ENCODE measurements around the gene C3orf18.

The C3orf18 gene

GRCh38 chr3:50563867-50564266 lies 3.7 kb downstream of the C3orf18 start:
- no peaks in the 10 kb centered on the region for H3K4me1 ChIP-seq (ENCODE audit: insufficient read depth, low read length)
- WGBS, result 89% methylated on average over 2 of the region's 2 CpGs
- H3K27ac ChIP-seq (ENCODE audit: low read depth, low read length), result no peak overlapping the region
- no peaks in the 10 kb centered on the region for H3K9me3 ChIP-seq (ENCODE audit: insufficient read depth, low read depth, low read length)
- H3K9ac ChIP-seq (ENCODE audit: low read depth, low read length), result no peak overlapping the region
- H3K4me3 ChIP-seq (ENCODE audit: low read length), result no peak overlapping the region
- no peaks in the 10 kb centered on the region for H3K36me3 ChIP-seq (ENCODE audit: insufficient read depth, low read length)
- H3K27me3 ChIP-seq (ENCODE audit: insufficient read depth, low read length), result peaks cover 14% of the 10 kb centered on the region

GRCh38 chr3:50562861-50563260 lies 4.7 kb downstream of the C3orf18 start:
- Histone ChIP-seq H3K36me3 (ENCODE audit: insufficient read depth, low read length) (no peaks in the 10 kb centered on the region), H3K4me1 (ENCODE audit: insufficient read depth, low read length) (no peaks in the 10 kb centered on the region), H3K27me3 (ENCODE audit: insufficient read depth, low read length) (peaks cover 14% of the 10 kb centered on the region), H3K27ac (ENCODE audit: low read depth, low read length) (no peak overlapping the region), H3K9ac (ENCODE audit: low read depth, low read length) (no peak overlapping the region), H3K9me3 (ENCODE audit: insufficient read depth, low read depth, low read length) (no peaks in the 10 kb centered on the region), H3K4me3 (ENCODE audit: low read length) (no peak overlapping the region)
- 90% methylated on average over 2 of the region's 2 CpGs for WGBS

GRCh38 chr3:50559702-50560101 lies 7.8 kb downstream of the C3orf18 start:
- Histone ChIP-seq H3K27me3 (ENCODE audit: insufficient read depth, low read length) (no peaks in the 10 kb centered on the region), H3K9ac (ENCODE audit: low read depth, low read length) (no peak overlapping the region), H3K36me3 (ENCODE audit: insufficient read depth, low read length) (no peaks in the 10 kb centered on the region), H3K4me1 (ENCODE audit: insufficient read depth, low read length) (no peaks in the 10 kb centered on the region), H3K4me3 (ENCODE audit: low read length) (no peak overlapping the region), H3K27ac (ENCODE audit: low read depth, low read length) (no peak overlapping the region), H3K9me3 (ENCODE audit: insufficient read depth, low read depth, low read length) (no peaks in the 10 kb centered on the region)

GRCh38 chr3:50557915-50558314 lies 9.6 kb downstream of the C3orf18 start:
- Histone ChIP-seq H3K36me3 (ENCODE audit: insufficient read depth, low read length) (no peaks in the 10 kb centered on the region), H3K9me3 (ENCODE audit: insufficient read depth, low read depth, low read length) (no peaks in the 10 kb centered on the region), H3K9ac (ENCODE audit: low read depth, low read length) (no peak overlapping the region), H3K27ac (ENCODE audit: low read depth, low read length) (no peak overlapping the region), H3K27me3 (ENCODE audit: insufficient read depth, low read length) (no peaks in the 10 kb centered on the region), H3K4me1 (ENCODE audit: insufficient read depth, low read length) (no peaks in the 10 kb centered on the region), H3K4me3 (ENCODE audit: low read length) (no peak overlapping the region)
- 81% methylated on average over 7 of the region's 7 CpGs for WGBS

- Histone ChIP-seq H3K27ac (ENCODE audit: low read depth, low read length) (no peak overlapping the region), H3K4me1 (ENCODE audit: insufficient read depth, low read length) (no peaks in the 10 kb centered on the region), H3K4me3 (ENCODE audit: low read length) (no peak overlapping the region), H3K27me3 (ENCODE audit: insufficient read depth, low read length) (no peaks in the 10 kb centered on the region), H3K36me3 (ENCODE audit: insufficient read depth, low read length) (no peaks in the 10 kb centered on the region), H3K9me3 (ENCODE audit: insufficient read depth, low read depth, low read length) (no peaks in the 10 kb centered on the region), H3K9ac (ENCODE audit: low read depth, low read length) (no peak overlapping the region)
- 76% methylated on average over 8 of the region's 8 CpGs for WGBS
These were observed 10.4 kb downstream of the C3orf18 start for GRCh38 chr3:50557106-50557505.

GRCh38 chr3:50554553-50554952 lies 13.0 kb downstream of the C3orf18 start:
- 87% methylated on average over 5 of the region's 5 CpGs for WGBS
- H3K4me3 ChIP-seq (ENCODE audit: low read length), result no peak overlapping the region
- H3K4me1 ChIP-seq (ENCODE audit: insufficient read depth, low read length), result no peaks in the 10 kb centered on the region
- H3K9ac ChIP-seq (ENCODE audit: low read depth, low read length), result no peak overlapping the region
- H3K27me3 ChIP-seq (ENCODE audit: insufficient read depth, low read length), result no peaks in the 10 kb centered on the region
- H3K9me3 ChIP-seq (ENCODE audit: insufficient read depth, low read depth, low read length), result no peaks in the 10 kb centered on the region
- no peak overlapping the region for H3K27ac ChIP-seq (ENCODE audit: low read depth, low read length)
- H3K36me3 ChIP-seq (ENCODE audit: insufficient read depth, low read length), result no peaks in the 10 kb centered on the region

GRCh38 chr3:50552598-50552997 lies 14.9 kb downstream of the C3orf18 start:
- Histone ChIP-seq H3K36me3 (ENCODE audit: insufficient read depth, low read length) (no peaks in the 10 kb centered on the region), H3K27ac (ENCODE audit: low read depth, low read length) (no peak overlapping the region), H3K4me3 (ENCODE audit: low read length) (no peak overlapping the region), H3K27me3 (ENCODE audit: insufficient read depth, low read length) (no peaks in the 10 kb centered on the region), H3K9me3 (ENCODE audit: insufficient read depth, low read depth, low read length) (no peaks in the 10 kb centered on the region), H3K4me1 (ENCODE audit: insufficient read depth, low read length) (no peaks in the 10 kb centered on the region), H3K9ac (ENCODE audit: low read depth, low read length) (no peak overlapping the region)
- WGBS, result 91% methylated on average over 9 of the region's 9 CpGs

GRCh38 chr3:50551681-50552435 lies 15.7 kb downstream of the C3orf18 start:
- H3K27ac ChIP-seq (ENCODE audit: low read depth, low read length), result no peak overlapping the region
- WGBS, result 90% methylated on average over 7 of the region's 7 CpGs
- no peaks in the 10 kb centered on the region for H3K27me3 ChIP-seq (ENCODE audit: insufficient read depth, low read length)
- H3K36me3 ChIP-seq (ENCODE audit: insufficient read depth, low read length), result no peaks in the 10 kb centered on the region
- H3K4me3 ChIP-seq (ENCODE audit: low read length), result no peak overlapping the region
- H3K9ac ChIP-seq (ENCODE audit: low read depth, low read length), result no peak overlapping the region
- H3K4me1 ChIP-seq (ENCODE audit: insufficient read depth, low read length), result no peaks in the 10 kb centered on the region
- no peaks in the 10 kb centered on the region for H3K9me3 ChIP-seq (ENCODE audit: insufficient read depth, low read depth, low read length)

GRCh38 chr3:50551054-50551659 lies 16.4 kb downstream of the C3orf18 start:
- Histone ChIP-seq H3K9me3 (ENCODE audit: insufficient read depth, low read depth, low read length) (no peaks in the 10 kb centered on the region), H3K27ac (ENCODE audit: low read depth, low read length) (no peak overlapping the region), H3K4me1 (ENCODE audit: insufficient read depth, low read length) (no peaks in the 10 kb centered on the region), H3K27me3 (ENCODE audit: insufficient read depth, low read length) (no peaks in the 10 kb centered on the region), H3K4me3 (ENCODE audit: low read length) (no peak overlapping the region), H3K9ac (ENCODE audit: low read depth, low read length) (no peak overlapping the region), H3K36me3 (ENCODE audit: insufficient read depth, low read length) (no peaks in the 10 kb centered on the region)
- WGBS, result 65% methylated on average over 9 of the region's 9 CpGs

GRCh38 chr3:50550079-50550736 lies 17.3 kb downstream of the C3orf18 start:
- H3K4me1 ChIP-seq (ENCODE audit: insufficient read depth, low read length), result 0 out of 2 replicates have a peak, but pooled peaks cover 6% of the 10 kb centered on the region
- no peaks in the 10 kb centered on the region for H3K36me3 ChIP-seq (ENCODE audit: insufficient read depth, low read length)
- no peaks in the 10 kb centered on the region for H3K27me3 ChIP-seq (ENCODE audit: insufficient read depth, low read length)
- WGBS, result 56% methylated on average over 12 of the region's 13 CpGs
- H3K9ac ChIP-seq (ENCODE audit: low read depth, low read length), result no peak overlapping the region
- H3K9me3 ChIP-seq (ENCODE audit: insufficient read depth, low read depth, low read length), result no peaks in the 10 kb centered on the region
- no peak overlapping the region for H3K27ac ChIP-seq (ENCODE audit: low read depth, low read length)
- H3K4me3 ChIP-seq (ENCODE audit: low read length), result no peak overlapping the region

- Histone ChIP-seq H3K9ac (ENCODE audit: low read depth, low read length) (no peak overlapping the region), H3K27me3 (ENCODE audit: insufficient read depth, low read length) (no peaks in the 10 kb centered on the region), H3K4me3 (ENCODE audit: low read length) (no peak overlapping the region), H3K27ac (ENCODE audit: low read depth, low read length) (no peak overlapping the region), H3K4me1 (ENCODE audit: insufficient read depth, low read length) (0 out of 2 replicates have a peak, but pooled peaks cover 6% of the 10 kb centered on the region), H3K36me3 (ENCODE audit: insufficient read depth, low read length) (no peaks in the 10 kb centered on the region), H3K9me3 (ENCODE audit: insufficient read depth, low read depth, low read length) (no peaks in the 10 kb centered on the region)
- WGBS, result 86% methylated on average over 3 of the region's 3 CpGs
These were observed 18.3 kb downstream of the C3orf18 start for GRCh38 chr3:50549226-50549625.

All from HUES64 (cell line).